DND-41 (cell line): Measurements from ENCODE around the gene TCF12.
A peak's percentile ranks its signal among the peaks of the same experiment; 100 is the strongest.

Experiments used
- ATAC-seq: fragments of 200-7000 bp; cut with Tn5 transposase; 3 replicates; pipeline ENCODE4 v1.9.1; 2021; ENCODE audit warnings: low read depth; ENCODE audit not compliant: insufficient read depth
- DNase-seq: peaks from one replicate; pipeline ENCODE4 v3.0.0-alpha.2; 2020
- H2AFZ ChIP-seq: 2 replicates; pipeline ENCODE4 v1.6.0; 2012; ENCODE audit warnings: low read depth, low read length
- H3K27ac ChIP-seq: 2 replicates; pipeline ENCODE4 v1.5.1; 2012; ENCODE audit warnings: low read length, inconsistent platforms
- H3K27me3 ChIP-seq: fragments of 200-600 bp; sonication (generic); 2 replicates; pipeline ENCODE4 v1.6.0; 2012; ENCODE audit warnings: low read length, mild to moderate bottlenecking, inconsistent platforms; ENCODE audit not compliant: insufficient read depth, poor library complexity
- H3K36me3 ChIP-seq: 2 replicates; pipeline ENCODE4 v1.5.1; 2012; ENCODE audit warnings: low read length, inconsistent platforms; ENCODE audit not compliant: insufficient read depth
- H3K4me1 ChIP-seq: 2 replicates; pipeline ENCODE4 v1.5.1; 2012; ENCODE audit warnings: mild to moderate bottlenecking, low read length; ENCODE audit not compliant: insufficient read depth
- H3K4me2 ChIP-seq: 2 replicates; pipeline ENCODE4 v1.6.0; 2012; ENCODE audit warnings: mild to moderate bottlenecking, moderate library complexity, low read length, inconsistent platforms; ENCODE audit not compliant: insufficient read depth
- H3K4me3 ChIP-seq, 2 experiments: fragments of 200-600 bp in 1 of 2; shearing (Covaris generic) in 1 of 2; 2 replicates each; pipeline ENCODE4 v1.5.1; 2012 to 2016; ENCODE audit warnings: inconsistent platforms in 2 of 2, low read length in 2 of 2, mild to moderate bottlenecking in 2 of 2, low read depth in 1 of 2, moderate library complexity in 1 of 2
- H3K79me2 ChIP-seq: 2 replicates; pipeline ENCODE4 v1.6.0; 2012; ENCODE audit warnings: low read length, inconsistent platforms; ENCODE audit not compliant: insufficient read depth
- H3K9ac ChIP-seq: 2 replicates; pipeline ENCODE4 v1.6.0; 2012; ENCODE audit warnings: low read depth, mild to moderate bottlenecking, inconsistent platforms, low read length, moderate library complexity
- H3K9me3 ChIP-seq: 2 replicates; pipeline ENCODE4 v1.5.1; 2012; ENCODE audit warnings: low read length, moderate library complexity, mild to moderate bottlenecking, inconsistent platforms; ENCODE audit not compliant: insufficient read depth, severe bottlenecking
- H4K20me1 ChIP-seq: 2 replicates; pipeline ENCODE4 v1.6.0; 2012; ENCODE audit warnings: low read length; ENCODE audit not compliant: insufficient read depth
- EZH2 ChIP-seq: IDR thresholded peaks from 3 replicates; pipeline ENCODE4 v1.6.1; 2012; ENCODE audit warnings: borderline replicate concordance, low read depth, mild to moderate bottlenecking, moderate library complexity, low read length, inconsistent platforms; ENCODE audit not compliant: severe bottlenecking
- TF ChIP-seq, protein P1 (sequence below): IDR thresholded peaks from 2 replicates; pipeline ENCODE4 v1.5.1; 2012; ENCODE audit warnings: borderline replicate concordance, low read length, moderate library complexity, mild to moderate bottlenecking; ENCODE audit not compliant: poor library complexity, severe bottlenecking; ENCODE audit errors: extremely low read depth

TCF12 gene

DNA sequence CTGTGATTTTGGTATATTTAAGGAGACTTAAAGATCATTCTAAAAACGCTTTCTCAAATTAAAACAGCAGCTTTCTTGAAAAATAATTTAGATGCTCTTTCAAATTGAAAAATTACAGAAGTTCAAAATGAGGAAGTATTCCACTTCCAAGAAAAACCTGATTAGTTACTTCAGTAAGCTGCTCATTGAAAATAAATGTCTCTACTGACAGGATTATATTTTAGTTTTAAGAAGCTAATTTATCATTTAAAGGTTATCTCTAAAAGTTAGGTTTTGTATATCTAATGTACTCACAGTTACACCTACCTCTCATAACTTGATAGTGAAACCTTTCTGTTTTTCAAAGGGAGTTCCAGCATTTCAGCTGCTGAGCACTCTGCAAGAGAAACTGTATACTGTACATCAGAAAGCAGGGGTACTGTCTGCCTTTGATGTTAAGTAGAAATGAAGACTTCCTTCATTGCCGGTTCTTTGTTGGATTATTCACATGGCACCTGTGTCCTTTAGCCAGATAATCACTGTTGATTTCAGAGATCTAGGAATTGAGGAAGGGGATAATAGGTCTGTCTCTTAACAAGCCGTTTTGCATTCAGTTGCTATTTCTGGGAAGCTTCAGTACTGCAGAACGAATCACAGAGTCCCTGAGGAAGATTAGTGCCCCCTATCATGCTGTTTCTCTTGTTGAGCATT lies 161.6 kb downstream of the TCF12 start:
- Histone ChIP-seq H3K9me3 (no peaks in the 10 kb centered on the region), H3K79me2 (peaks cover 90% of the 10 kb centered on the region), H4K20me1 (peaks cover 17% of the 10 kb centered on the region; the same call in 1 of the 2 replicates), H2AFZ (no peak overlapping the region), H3K4me2 (no peak overlapping the region), H3K4me3 (no peak overlapping the region), H3K27ac (no peak overlapping the region), H3K9ac (no peak overlapping the region), H3K27me3 (no peaks in the 10 kb centered on the region), H3K36me3 (no peaks in the 10 kb centered on the region), H3K4me1 (peaks cover 7% of the 10 kb centered on the region)
- peak; percentile 86 for ATAC-seq
- TF ChIP-seq, protein P1, sequence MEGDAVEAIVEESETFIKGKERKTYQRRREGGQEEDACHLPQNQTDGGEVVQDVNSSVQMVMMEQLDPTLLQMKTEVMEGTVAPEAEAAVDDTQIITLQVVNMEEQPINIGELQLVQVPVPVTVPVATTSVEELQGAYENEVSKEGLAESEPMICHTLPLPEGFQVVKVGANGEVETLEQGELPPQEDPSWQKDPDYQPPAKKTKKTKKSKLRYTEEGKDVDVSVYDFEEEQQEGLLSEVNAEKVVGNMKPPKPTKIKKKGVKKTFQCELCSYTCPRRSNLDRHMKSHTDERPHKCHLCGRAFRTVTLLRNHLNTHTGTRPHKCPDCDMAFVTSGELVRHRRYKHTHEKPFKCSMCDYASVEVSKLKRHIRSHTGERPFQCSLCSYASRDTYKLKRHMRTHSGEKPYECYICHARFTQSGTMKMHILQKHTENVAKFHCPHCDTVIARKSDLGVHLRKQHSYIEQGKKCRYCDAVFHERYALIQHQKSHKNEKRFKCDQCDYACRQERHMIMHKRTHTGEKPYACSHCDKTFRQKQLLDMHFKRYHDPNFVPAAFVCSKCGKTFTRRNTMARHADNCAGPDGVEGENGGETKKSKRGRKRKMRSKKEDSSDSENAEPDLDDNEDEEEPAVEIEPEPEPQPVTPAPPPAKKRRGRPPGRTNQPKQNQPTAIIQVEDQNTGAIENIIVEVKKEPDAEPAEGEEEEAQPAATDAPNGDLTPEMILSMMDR, result no peak
- TF ChIP-seq EZH2, result no peak
- peak; percentile 10 for DNase-seq

DNA sequence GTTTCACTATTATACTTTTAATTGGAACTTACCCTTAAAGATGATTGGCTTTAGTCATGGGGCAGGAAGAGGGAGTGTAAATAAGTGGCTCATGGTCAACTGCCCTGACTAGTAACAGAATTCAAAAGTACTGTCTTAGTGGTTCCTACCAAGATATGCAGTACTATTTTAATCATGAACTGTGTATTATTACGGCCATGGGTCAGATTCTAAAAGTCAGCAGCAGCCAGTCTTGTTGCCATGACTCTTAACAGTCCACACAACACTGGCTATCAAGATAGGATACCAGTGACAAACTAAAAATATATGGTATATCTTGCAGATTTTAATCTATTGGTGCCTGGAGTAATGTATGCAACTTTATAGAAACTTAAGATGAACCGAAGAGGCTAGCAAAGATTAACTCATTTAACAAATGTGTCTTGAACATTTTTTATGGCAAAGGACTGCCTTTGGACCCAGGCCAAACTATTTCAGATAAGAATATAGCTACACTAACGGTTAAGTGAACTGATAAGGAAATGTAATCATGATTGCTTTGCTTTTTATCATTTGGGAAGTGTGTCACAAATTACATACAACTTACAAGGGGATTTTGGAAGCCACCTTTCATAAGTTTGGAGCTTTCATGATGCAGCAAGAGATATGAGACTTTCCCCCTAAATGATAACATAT lies 163.7 kb downstream of the TCF12 start:
- H3K27me3 ChIP-seq, result no peaks in the 10 kb centered on the region
- peaks cover 17% of the 10 kb centered on the region; the same call in 1 of the 2 replicates for H4K20me1 ChIP-seq
- H3K27ac ChIP-seq, result no peak overlapping the region
- no peak overlapping the region for H3K4me3 ChIP-seq
- no peak overlapping the region for H3K4me2 ChIP-seq
- peaks cover 93% of the 10 kb centered on the region for H3K79me2 ChIP-seq
- no peak overlapping the region for H2AFZ ChIP-seq
- no peak overlapping the region for H3K9ac ChIP-seq
- H3K36me3 ChIP-seq, result no peaks in the 10 kb centered on the region
- peaks cover 7% of the 10 kb centered on the region for H3K4me1 ChIP-seq
- ATAC-seq (no peak), DNase-seq (no peak)
- H3K9me3 ChIP-seq, result no peaks in the 10 kb centered on the region
- TF ChIP-seq, protein P1, result no peak
- TF ChIP-seq EZH2, result no peak

DNA sequence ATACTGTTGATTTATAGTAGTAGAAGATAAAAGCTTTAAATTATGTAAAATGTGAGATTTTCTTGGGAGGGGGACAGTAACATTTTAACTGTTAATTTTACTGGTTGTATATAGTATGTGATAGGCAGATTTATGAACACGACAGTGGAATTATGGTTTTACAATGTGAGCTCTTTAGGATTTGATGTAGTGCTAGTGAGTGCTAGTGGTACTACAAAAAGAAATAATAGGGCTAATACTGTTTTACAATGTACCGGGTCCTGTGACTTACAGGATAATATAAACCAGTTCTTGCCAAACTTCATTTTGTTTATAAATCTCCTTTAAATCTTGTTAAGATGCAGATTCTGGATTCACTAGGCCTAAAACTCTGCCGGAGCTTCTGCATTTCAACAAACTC lies 165.7 kb downstream of the TCF12 start:
- no peak for ATAC-seq
- no peak for TF ChIP-seq EZH2
- TF ChIP-seq, protein P1, result no peak
- Histone ChIP-seq H3K36me3 (no peaks in the 10 kb centered on the region), H3K4me1 (peaks cover 5% of the 10 kb centered on the region), H2AFZ (no peak overlapping the region), H3K4me2 (no peak overlapping the region), H3K9me3 (no peaks in the 10 kb centered on the region), H3K4me3 (no peak overlapping the region), H3K27ac (no peak overlapping the region), H3K27me3 (no peaks in the 10 kb centered on the region), H4K20me1 (peaks cover 21% of the 10 kb centered on the region; the same call in 1 of the 2 replicates), H3K9ac (no peak overlapping the region), H3K79me2 (peaks cover 92% of the 10 kb centered on the region)
- no peak for DNase-seq
